SK-N-MC (cell line): ENCODE measurements around the gene CHRNB2.

Source experiments
- EZH2 ChIP-seq: fragments of 200-600 bp; sonication (generic); IDR thresholded peaks from one replicate; pipeline ENCODE4 v1.6.1; 2017; ENCODE audit warnings: antibody characterized with exemption
- POLR2AphosphoS5 ChIP-seq: IDR thresholded peaks from 2 replicates; pipeline ENCODE4 v1.6.1; 2012; ENCODE audit warnings: mild to moderate bottlenecking, low read depth, low read length, borderline replicate concordance

GRCh38 chr1:154620751-154621150 lies 53.2 kb downstream of the CHRNB2 start:
- TF ChIP-seq EZH2 (no peak), POLR2AphosphoS5 (no peak)
